Effector memory CD8-positive, alpha-beta T cell (primary cell): ENCODE measurements around the gene PPHLN1.

Experiments
- ATAC-seq: fragments of 150-1000 bp; cut with Tn5 transposase; replicated peaks from 2 replicates; pipeline ENCODE4 v1.10.0; 2021; ENCODE audit warnings: mild to moderate bottlenecking, moderate library complexity
- DNase-seq, 3 experiments: peaks; one replicate each; pipeline ENCODE4 v3.0.0; 2021
- H3K27ac Mint-ChIP-seq, 2 donors: one replicate each; pipeline ENCODE4 v1.8.0; 2022; ENCODE audit warnings: mild to moderate bottlenecking in 2 of 2, mixed read lengths in 2 of 2, moderate library complexity in 2 of 2
- H3K27me3 Mint-ChIP-seq, 2 donors: one replicate each; pipeline ENCODE4 v1.8.0; 2022; ENCODE audit warnings: mixed read lengths in 2 of 2
- H3K36me3 Mint-ChIP-seq: one replicate; pipeline ENCODE4 v1.8.0; 2022; ENCODE audit warnings: mild to moderate bottlenecking, moderate library complexity, mixed read lengths; ENCODE audit not compliant: insufficient read depth
- H3K4me1 Mint-ChIP-seq, 2 donors: one replicate each; pipeline ENCODE4 v1.8.0; 2022; ENCODE audit warnings: low read depth in 2 of 2, mixed read lengths in 2 of 2
- H3K4me3 Mint-ChIP-seq, 2 donors: one replicate each; pipeline ENCODE4 v1.8.0; 2022; ENCODE audit warnings: mild to moderate bottlenecking in 2 of 2, mixed read lengths in 2 of 2, moderate library complexity in 2 of 2
- H3K9me3 Mint-ChIP-seq, 2 donors: one replicate each; pipeline ENCODE4 v1.8.0; 2022; ENCODE audit warnings: mixed read lengths in 2 of 2

Gene PPHLN1

DNA sequence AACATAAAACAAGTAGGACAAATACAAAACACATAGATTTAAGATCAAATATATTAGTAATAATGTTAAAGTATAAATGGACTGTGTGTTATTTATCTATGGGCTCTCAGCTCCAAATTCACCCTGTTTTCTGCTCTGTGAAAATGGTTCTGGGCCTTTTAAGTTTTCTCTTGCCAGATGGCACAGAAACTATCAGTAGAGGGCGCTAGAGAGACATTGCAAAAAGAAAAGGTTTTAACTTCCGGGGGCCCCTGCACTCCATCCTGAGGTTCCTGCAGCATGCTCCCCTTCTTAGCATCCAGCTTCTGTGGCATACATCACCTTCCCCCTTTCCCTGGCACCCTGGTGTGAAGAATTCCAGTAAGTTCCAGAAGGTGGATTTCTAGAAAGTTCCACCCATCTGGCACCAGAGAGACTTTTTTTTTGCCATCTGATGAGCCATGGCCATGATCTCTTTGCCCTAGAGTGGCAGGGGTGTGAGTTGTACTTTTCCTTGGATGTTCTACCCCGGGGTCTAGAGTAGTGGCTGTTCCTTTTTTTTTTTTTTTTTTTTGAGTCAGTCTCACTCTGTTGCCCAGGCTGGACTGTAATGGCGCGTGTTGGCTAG, 29.4 kb upstream of the PPHLN1 start:
- Mint-ChIP-seq H3K4me1 (peaks cover 11% of the 10 kb centered on the region in 2 donors), H3K4me3 (no peak overlapping the region), H3K27me3 (no peaks in the 10 kb centered on the region), H3K36me3 (no peaks in the 10 kb centered on the region), H3K9me3 (no peaks in the 10 kb centered on the region), H3K27ac (no peak overlapping the region)
- DNase-seq, result no peak
- ATAC-seq, result no peak

DNA sequence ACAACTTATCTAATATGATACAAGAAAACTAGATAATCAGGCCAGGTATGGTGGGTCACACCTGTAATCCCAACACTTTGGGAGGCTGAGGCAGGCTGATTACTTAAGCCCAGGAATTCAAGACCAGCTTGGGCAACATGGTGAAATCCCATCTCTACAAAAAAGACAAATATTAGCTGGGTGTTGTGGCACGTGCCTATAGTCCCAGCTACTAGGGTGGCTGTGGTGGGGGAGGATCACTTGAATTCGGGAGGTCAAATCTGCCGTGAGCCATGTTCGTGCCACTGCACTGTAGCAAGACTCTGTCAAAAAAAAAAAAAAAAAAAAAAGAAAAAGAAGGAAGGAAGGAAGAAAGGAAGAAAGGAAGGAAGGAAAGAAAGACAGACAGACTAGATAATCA, 27.1 kb upstream of the PPHLN1 start:
- peaks cover 11% of the 10 kb centered on the region in 2 donors for H3K4me1 Mint-ChIP-seq
- H3K27ac Mint-ChIP-seq, result peak overlapping the region; percentile 69 to 87
- DNase-seq, result no peak
- H3K36me3 Mint-ChIP-seq, result no peaks in the 10 kb centered on the region
- peak overlapping the region; percentile 62 to 72 for H3K4me3 Mint-ChIP-seq
- no peaks in the 10 kb centered on the region for H3K27me3 Mint-ChIP-seq
- no peak for ATAC-seq
- H3K9me3 Mint-ChIP-seq, result no peaks in the 10 kb centered on the region

DNA sequence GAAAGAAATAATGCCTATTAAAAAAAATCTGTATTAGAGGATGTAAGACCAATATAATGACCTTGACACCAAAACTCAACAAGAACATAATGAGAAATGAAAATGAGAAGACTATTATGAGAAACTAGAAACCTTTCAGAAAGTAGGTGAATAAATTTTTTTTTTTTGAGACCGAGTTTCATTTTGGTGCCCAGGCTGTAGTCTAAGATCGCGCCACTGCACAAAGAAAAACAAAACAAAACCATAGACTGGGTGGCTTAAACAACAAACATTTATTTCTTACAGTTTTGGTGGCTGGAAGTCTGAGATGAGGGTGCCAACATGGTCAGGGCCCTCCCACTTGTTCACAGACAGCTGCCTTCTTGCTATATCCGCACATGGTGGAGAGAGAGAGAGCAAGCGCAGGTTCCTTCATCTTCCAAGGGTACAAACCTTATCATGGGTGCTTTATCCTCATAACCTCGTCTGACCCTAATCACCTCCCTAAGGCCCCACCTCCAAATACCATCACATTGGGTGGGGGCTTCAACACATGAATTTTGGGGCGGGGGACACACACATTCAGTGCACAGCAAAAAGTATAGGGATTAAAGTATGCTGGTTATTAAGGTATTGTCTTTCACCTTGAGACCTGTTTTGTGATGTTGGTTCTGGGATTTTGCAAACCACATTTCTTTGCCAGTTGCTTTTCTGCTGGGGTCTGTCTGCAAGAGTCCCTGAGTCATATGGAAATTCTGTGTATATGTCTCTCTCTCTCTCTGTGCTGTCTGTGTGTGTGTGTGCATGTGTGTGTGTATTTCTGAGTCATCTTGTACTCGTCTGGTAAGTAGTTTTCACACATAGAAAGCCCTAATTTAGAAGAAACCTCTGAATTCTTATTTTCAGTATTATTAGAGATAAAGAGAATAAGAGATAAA, 26.3 kb upstream of the PPHLN1 start:
- Mint-ChIP-seq H3K9me3 (no peaks in the 10 kb centered on the region), H3K4me3 (peak overlapping the region; percentile 62 to 72), H3K36me3 (no peaks in the 10 kb centered on the region), H3K4me1 (peaks cover 11% of the 10 kb centered on the region in 2 donors), H3K27me3 (no peaks in the 10 kb centered on the region), H3K27ac (peak overlapping the region; percentile 69 to 87)
- DNase-seq (peak; percentile 22 to 51 (median 26)), ATAC-seq (peak; percentile 84)

DNA sequence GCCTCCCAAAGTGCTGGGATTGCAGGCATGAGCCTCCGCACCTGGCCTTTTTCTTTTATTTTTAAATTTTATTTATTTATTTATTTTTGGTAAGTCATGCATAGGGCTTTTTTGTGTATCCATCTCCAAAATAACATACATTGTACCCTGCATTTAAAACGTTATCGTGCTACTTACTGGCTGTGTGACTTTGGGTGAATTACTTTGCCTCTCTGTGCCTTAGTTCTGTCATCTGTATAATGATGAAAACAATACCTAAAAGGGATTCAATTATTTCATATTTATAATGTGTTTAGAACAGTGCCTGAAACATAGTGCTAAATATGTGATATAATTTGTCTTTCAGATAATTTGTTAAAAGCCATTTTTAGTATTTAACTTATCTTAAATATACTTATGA, 19.7 kb upstream of the PPHLN1 start:
- Mint-ChIP-seq H3K9me3 (no peaks in the 10 kb centered on the region), H3K4me1 (no peaks in the 10 kb centered on the region), H3K27ac (no peak overlapping the region), H3K36me3 (peaks cover 3% of the 10 kb centered on the region), H3K4me3 (no peak overlapping the region), H3K27me3 (no peaks in the 10 kb centered on the region)
- ATAC-seq (no peak), DNase-seq (no peak)

DNA sequence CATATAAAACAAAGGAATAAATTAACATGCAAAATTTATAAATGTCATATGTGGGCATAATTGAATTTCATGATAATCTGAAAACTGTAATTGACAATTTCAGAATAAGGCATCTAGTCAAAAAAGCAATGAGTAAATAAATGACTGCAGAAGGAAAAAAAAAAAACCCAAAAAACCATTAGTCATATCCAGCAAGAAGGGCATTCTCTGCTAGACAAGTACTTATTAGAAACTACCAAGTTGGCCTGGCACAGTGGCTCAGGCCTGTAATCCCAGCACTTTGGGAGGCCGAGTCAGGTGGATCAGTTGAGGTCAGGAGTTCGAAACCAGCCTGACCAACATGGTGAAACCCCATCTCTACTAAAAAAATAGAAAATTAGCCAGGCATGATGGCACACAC, 17.6 kb upstream of the PPHLN1 start:
- DNase-seq (no peak), ATAC-seq (no peak)
- H3K36me3 Mint-ChIP-seq, result peaks cover 20% of the 10 kb centered on the region
- H3K27ac Mint-ChIP-seq, result no peak overlapping the region
- H3K4me3 Mint-ChIP-seq, result no peak overlapping the region
- H3K9me3 Mint-ChIP-seq, result no peaks in the 10 kb centered on the region
- H3K4me1 Mint-ChIP-seq, result no peaks in the 10 kb centered on the region
- no peaks in the 10 kb centered on the region for H3K27me3 Mint-ChIP-seq

DNA sequence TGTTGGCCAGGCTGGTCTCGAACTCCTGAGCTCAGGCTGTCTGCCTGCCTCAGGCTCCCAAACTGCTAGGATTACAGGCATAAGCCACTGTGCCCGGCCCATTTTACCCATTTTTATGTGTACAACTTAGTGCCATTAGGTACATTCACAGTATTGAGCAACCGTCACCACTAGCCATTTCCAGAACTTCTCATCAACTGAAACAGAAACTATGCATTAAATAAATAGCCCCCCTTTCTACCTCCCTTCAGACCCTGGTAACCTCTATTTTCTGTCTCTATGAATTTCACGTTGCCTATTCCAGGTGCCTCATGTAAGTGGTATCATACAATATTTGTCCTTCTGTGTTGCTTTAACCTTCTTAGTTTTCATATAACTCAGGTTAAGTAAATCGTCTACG, 16.0 kb upstream of the PPHLN1 start:
- no peak overlapping the region for H3K4me3 Mint-ChIP-seq
- no peak overlapping the region for H3K27ac Mint-ChIP-seq
- no peaks in the 10 kb centered on the region for H3K27me3 Mint-ChIP-seq
- peaks cover 34% of the 10 kb centered on the region for H3K36me3 Mint-ChIP-seq
- H3K4me1 Mint-ChIP-seq, result no peaks in the 10 kb centered on the region
- DNase-seq (no peak), ATAC-seq (no peak)
- H3K9me3 Mint-ChIP-seq, result no peaks in the 10 kb centered on the region

DNA sequence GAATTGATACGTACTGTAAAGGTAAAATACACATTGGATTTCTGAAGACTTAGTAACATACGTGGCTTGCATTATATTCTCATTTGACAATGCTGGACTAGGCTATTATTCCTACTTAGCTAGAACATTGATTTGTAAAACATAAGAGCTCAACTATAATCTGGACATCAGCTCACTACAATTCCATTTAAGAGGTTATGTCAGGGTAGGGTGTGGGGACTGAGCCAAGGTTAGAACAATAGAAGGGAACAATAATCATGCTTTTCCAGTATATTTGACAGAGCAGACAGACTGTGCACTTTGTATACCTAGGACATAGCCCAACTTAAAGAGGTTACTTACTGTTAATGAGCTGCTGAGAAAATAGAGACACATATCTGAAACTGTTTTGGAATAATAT, 10.9 kb upstream of the PPHLN1 start:
- Mint-ChIP-seq H3K27ac (no peak overlapping the region), H3K9me3 (no peaks in the 10 kb centered on the region), H3K4me1 (peaks cover 0 to 2% of the 10 kb centered on the region in 2 donors), H3K36me3 (peaks cover 44% of the 10 kb centered on the region), H3K27me3 (no peaks in the 10 kb centered on the region), H3K4me3 (no peak overlapping the region)
- no peak for ATAC-seq
- DNase-seq, result no peak

DNA sequence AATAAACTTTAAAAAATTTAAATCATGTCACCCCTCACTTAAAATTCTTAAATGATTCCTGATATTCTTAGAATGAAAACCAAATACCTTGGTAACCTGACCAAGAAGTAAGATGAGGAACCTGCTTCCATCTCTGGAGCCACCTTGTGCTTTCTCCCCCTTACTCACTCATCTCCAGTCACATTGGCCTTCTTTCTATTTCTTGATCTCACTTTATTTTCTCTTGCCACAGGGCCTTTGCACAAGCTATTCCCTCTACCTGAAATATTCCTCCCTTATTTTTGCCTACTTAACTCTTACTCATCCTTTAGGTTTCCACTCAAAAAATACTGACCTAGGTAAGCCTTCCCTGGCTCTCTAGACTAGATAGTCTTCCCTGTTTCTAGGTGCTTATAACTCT, 5.2 kb upstream of the PPHLN1 start:
- Mint-ChIP-seq H3K9me3 (no peaks in the 10 kb centered on the region), H3K4me3 (no peak overlapping the region), H3K27me3 (no peaks in the 10 kb centered on the region), H3K27ac (no peak overlapping the region), H3K36me3 (peaks cover 20% of the 10 kb centered on the region), H3K4me1 (peaks cover 9 to 14% of the 10 kb centered on the region in 2 donors)
- DNase-seq (no peak), ATAC-seq (no peak)

DNA sequence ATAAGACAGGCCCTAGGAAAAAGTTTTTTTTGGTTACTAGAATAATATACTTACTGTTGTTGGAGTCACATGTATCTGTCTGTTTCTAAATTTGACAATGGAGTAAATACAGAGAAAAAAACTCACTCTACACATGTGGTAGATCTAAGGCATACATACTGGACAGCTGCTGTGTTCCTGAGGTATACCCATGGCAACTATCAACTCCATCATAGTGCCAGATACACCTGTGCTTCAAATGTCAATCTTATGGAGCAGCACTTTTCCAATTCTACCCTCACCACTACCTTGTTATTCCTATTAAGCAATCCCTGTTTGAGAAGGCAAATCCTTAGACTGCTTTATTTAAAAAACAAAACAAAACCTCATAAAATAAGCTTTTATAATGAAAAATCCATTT, 3.4 kb upstream of the PPHLN1 start:
- Mint-ChIP-seq H3K27me3 (no peaks in the 10 kb centered on the region), H3K27ac (no peak overlapping the region), H3K9me3 (no peaks in the 10 kb centered on the region), H3K4me3 (no peak overlapping the region), H3K36me3 (peaks cover 21% of the 10 kb centered on the region), H3K4me1 (peaks cover 19 to 29% of the 10 kb centered on the region in 2 donors)
- ATAC-seq (no peak), DNase-seq (no peak)

DNA sequence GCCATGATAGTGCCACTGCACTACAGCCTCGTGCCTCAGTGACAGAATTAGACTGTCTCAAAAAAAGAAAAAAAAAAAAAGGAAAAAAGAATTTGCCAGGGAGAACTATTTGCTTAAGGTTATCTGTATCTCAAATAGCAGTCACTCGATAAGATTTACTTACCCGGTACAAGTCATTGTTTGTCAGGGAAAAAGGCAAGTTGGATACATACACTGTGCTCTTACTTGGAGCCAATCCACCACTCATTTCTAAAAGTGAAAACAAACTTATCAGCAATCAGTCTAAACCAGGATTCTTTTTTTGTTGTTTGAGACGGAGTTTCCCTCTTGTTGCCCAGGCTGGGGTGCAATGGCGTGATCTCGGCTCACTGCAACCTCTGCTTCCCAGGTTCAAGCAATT, 2.1 kb upstream of the PPHLN1 start:
- Mint-ChIP-seq H3K36me3 (peaks cover 20% of the 10 kb centered on the region), H3K27me3 (no peaks in the 10 kb centered on the region), H3K4me1 (peaks cover 23 to 34% of the 10 kb centered on the region in 2 donors), H3K9me3 (no peaks in the 10 kb centered on the region), H3K27ac (no peak overlapping the region), H3K4me3 (no peak overlapping the region)
- DNase-seq (no peak), ATAC-seq (no peak)

DNA sequence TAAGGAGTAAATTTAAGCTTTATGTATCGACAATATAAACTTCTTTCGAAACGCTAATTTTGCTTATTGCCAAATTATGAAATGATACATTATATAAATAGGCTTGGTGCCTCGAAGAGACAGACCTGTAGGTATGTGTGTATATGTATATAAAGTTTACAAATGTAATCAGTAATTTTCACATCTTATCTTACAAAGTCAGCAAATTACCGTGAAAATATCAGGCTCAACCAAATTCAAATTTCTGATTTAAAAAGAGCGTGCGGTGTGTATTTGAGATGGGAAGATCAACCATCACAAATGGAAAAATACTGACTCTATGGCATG, 678 bp upstream of the PPHLN1 start:
- H3K27me3 Mint-ChIP-seq, result no peaks in the 10 kb centered on the region
- H3K4me1 Mint-ChIP-seq, result peaks cover 31 to 43% of the 10 kb centered on the region in 2 donors
- peaks cover 22% of the 10 kb centered on the region for H3K36me3 Mint-ChIP-seq
- ATAC-seq (no peak), DNase-seq (no peak)
- no peaks in the 10 kb centered on the region for H3K9me3 Mint-ChIP-seq
- peak overlapping the region; percentile 92 to 98 for H3K4me3 Mint-ChIP-seq
- peak overlapping the region; percentile 96 to 98 for H3K27ac Mint-ChIP-seq

DNA sequence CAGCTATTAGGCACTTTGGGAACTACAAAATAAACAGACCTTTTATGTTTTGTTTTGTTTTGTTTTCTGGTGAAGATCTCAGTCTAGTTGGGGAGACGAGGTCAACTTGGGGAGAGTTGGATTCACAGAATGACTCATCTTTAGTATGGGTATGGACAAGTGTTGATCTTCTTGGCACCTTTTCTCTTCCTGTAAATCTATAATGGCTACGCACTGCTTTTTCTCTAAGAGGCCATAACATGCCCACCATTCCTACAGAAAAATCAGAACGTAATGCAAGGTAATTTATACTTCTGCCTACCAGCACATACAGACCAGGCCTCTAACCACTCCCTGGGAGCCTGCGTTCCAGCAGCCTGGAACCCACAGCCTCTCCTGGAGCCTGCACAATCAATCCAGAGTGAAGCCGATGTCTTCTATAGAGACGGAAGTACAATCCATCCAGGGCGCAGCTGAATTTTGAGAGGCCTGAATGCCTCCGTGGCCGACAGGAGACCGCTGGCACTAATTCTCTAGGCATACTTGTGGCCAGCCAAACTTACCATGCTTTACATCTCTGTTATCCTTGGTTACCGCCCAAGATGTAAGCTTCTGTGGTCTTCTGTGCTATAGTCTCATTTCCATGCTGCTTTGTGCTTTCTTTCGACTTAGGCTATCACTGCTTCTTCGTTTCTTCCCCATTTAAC, 717 bp downstream of the PPHLN1 start:
- Mint-ChIP-seq H3K36me3 (peaks cover 23% of the 10 kb centered on the region), H3K27ac (peak overlapping the region; percentile 96 to 98), H3K9me3 (no peaks in the 10 kb centered on the region), H3K4me3 (peak overlapping the region; percentile 92 to 98), H3K4me1 (peaks cover 44 to 55% of the 10 kb centered on the region in 2 donors), H3K27me3 (no peaks in the 10 kb centered on the region)
- peak; percentile 35 for ATAC-seq
- DNase-seq, result peak in 2 of 3 experiments; percentile 2 to 25

DNA sequence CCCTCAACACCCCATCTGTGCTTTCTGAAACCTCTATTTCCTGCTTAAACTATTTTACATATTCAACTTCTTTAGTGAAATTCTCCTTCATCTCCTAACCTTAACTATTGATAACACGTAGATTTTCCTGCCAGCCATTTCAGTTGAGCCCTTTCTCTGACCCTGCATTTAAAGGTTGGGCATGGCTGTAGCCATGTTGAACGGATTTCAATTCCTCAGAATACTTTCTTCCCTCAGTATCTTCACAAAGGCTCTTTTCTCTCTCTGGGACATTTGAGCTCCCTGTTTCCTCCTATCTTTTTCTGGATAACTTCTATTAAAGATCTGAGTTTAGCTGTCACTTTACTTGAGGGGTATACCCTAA, 1.2 kb downstream of the PPHLN1 start:
- Mint-ChIP-seq H3K4me1 (peaks cover 47 to 61% of the 10 kb centered on the region in 2 donors), H3K27me3 (no peaks in the 10 kb centered on the region), H3K27ac (peak overlapping the region; percentile 96 to 98)

More for the DNA sequence above, 1.2 kb downstream of the PPHLN1 start:
- DNase-seq, result no peak
- no peaks in the 10 kb centered on the region for H3K9me3 Mint-ChIP-seq
- H3K4me3 Mint-ChIP-seq, result peak overlapping the region; percentile 92 to 98
- H3K36me3 Mint-ChIP-seq, result peaks cover 21% of the 10 kb centered on the region
- no peak for ATAC-seq
